Endothelial cell of umbilical vein (primary cell): ENCODE data around the gene ATCAY. TPM values are rescaled to one million over a fixed set of nuclear protein-coding genes. Genes with fewer than 3 reads are reported as not detected.

Experiments
- BruUV-seq: library from RNA; stranded (reverse); fragments of 400-500 nt; replicated peaks from 2 replicates; lab custom pipeline; 2021; lab: Mats Ljungman, UMichigan
- CTCF ChIA-PET: fragments of 300-600, 350-600 bp; sonication (Branson Sonifier 250); formaldehyde crosslinking; loops from one replicate; lab custom pipeline; 2021; ENCODE audit warnings: antibody characterized with exemption, inconsistent platforms; lab: Charles Lee
- POLR2A ChIA-PET: fragments of 300-600, 350-600 bp; sonication (Branson Sonifier 250); formaldehyde crosslinking; loops from one replicate; lab custom pipeline; 2021; ENCODE audit warnings: antibody characterized with exemption, inconsistent platforms; lab: Charles Lee
- DNase-seq: peaks from one replicate; pipeline ENCODE4 v3.0.0-alpha.2; 2011; ENCODE audit warnings: low read depth, low spot score
- FAIRE-seq: peaks from 2 replicates; lab custom pipeline; 2011; peaks lifted over from hg19 to GRCh38; lab: Jason Lieb, UNC
- H2AFZ ChIP-seq: 2 replicates; pipeline ENCODE4 v1.6.0; 2012; ENCODE audit warnings: low read depth, low read length, control low read depth, inconsistent platforms
- H3K27ac ChIP-seq: 2 replicates; pipeline ENCODE4 v1.5.1; 2011; ENCODE audit warnings: low read depth, mild to moderate bottlenecking, control low read depth, low read length, moderate library complexity; ENCODE audit not compliant: insufficient read depth
- H3K27me3 ChIP-seq, 2 experiments: 2 replicates each; pipeline versions ENCODE4 v1.6.0 to v1.6.1; 2011; ENCODE audit warnings: low read length in 2 of 2, mixed read lengths in 1 of 2; ENCODE audit not compliant: control insufficient read depth in 2 of 2, insufficient read depth in 2 of 2
- H3K36me3 ChIP-seq, 2 experiments: 2 replicates in 1 of 2; 3 replicates in 1 of 2; pipeline ENCODE4 v1.5.1; 2011; ENCODE audit warnings: low read length in 2 of 2, mild to moderate bottlenecking in 1 of 2, moderate library complexity in 1 of 2; ENCODE audit not compliant: control insufficient read depth in 2 of 2, insufficient read depth in 2 of 2; ENCODE audit errors: extremely low read depth in 1 of 2
- H3K4me1 ChIP-seq: 3 replicates; pipeline ENCODE4 v1.5.1; 2011; ENCODE audit warnings: mild to moderate bottlenecking, low read length; ENCODE audit not compliant: control insufficient read depth, insufficient read depth; ENCODE audit errors: extremely low read depth
- H3K4me2 ChIP-seq: 2 replicates; pipeline ENCODE4 v1.6.1; 2011; ENCODE audit warnings: low read length, control low read depth, mixed read lengths; ENCODE audit not compliant: insufficient read depth
- H3K4me3 ChIP-seq, 3 experiments: fragments of 200-600 bp in 1 of 3; sonication (generic), shearing (Covaris generic) in 1 of 3; replicated peaks in 1 of 3; 2 replicates each; pipeline ENCODE4 v1.5.1; 2011 to 2016; ENCODE audit warnings: control low read depth in 3 of 3, low read length in 3 of 3, mild to moderate bottlenecking in 2 of 3, inconsistent platforms in 1 of 3, low read depth in 1 of 3, moderate library complexity in 1 of 3; ENCODE audit not compliant: insufficient read depth in 1 of 3
- H3K79me2 ChIP-seq: 2 replicates; pipeline ENCODE4 v1.6.0; 2012; ENCODE audit warnings: low read length, inconsistent platforms; ENCODE audit not compliant: control insufficient read depth, insufficient read depth
- H3K9ac ChIP-seq: replicated peaks from 2 replicates; pipeline ENCODE3; 2011; ENCODE audit warnings: low read length, control low read depth; ENCODE audit not compliant: insufficient read depth; ENCODE audit errors: extremely low read depth
- H3K9me1 ChIP-seq: replicated peaks from 3 replicates; pipeline ENCODE4 v1.6.0; 2011; ENCODE audit warnings: mild to moderate bottlenecking, low read length; ENCODE audit not compliant: control insufficient read depth, insufficient read depth; ENCODE audit errors: extremely low read depth
- H3K9me3 ChIP-seq: replicated peaks from 2 replicates; pipeline ENCODE4 v1.5.1; 2012; ENCODE audit warnings: low read length, inconsistent platforms; ENCODE audit not compliant: control insufficient read depth, insufficient read depth
- H4K20me1 ChIP-seq: replicated peaks from 2 replicates; pipeline ENCODE3; 2011; ENCODE audit warnings: mild to moderate bottlenecking, low read length; ENCODE audit not compliant: control insufficient read depth, insufficient read depth; ENCODE audit errors: extremely low read depth
- EZH2 ChIP-seq: IDR thresholded peaks from 2 replicates; pipeline ENCODE4 v1.6.1; 2012; ENCODE audit warnings: borderline replicate concordance, low read depth, mild to moderate bottlenecking, moderate library complexity, low read length, inconsistent platforms; ENCODE audit not compliant: severe bottlenecking
- FOS ChIP-seq: IDR thresholded peaks from 2 replicates; pipeline ENCODE4 v1.6.1; 2011; ENCODE audit warnings: mild to moderate bottlenecking, low read length, moderate library complexity, borderline replicate concordance; ENCODE audit not compliant: insufficient read depth
- GATA2 ChIP-seq: IDR thresholded peaks from 2 replicates; pipeline ENCODE4 v1.7.0; 2011; ENCODE audit warnings: low read depth, mild to moderate bottlenecking, moderate library complexity, mixed read lengths, low read length; ENCODE audit not compliant: insufficient read length, insufficient read depth
- JUN ChIP-seq: IDR thresholded peaks from 2 replicates; pipeline ENCODE4 v1.6.1; 2011; ENCODE audit warnings: borderline replicate concordance, low read depth; ENCODE audit not compliant: insufficient read length, insufficient read depth
- MYC ChIP-seq: IDR thresholded peaks from one replicate; pipeline ENCODE4 v1.6.1; 2011; ENCODE audit warnings: mild to moderate bottlenecking, low read depth, low read length
- POLR2A ChIP-seq: IDR thresholded peaks from 2 replicates; pipeline ENCODE4 v1.6.1; 2012; ENCODE audit warnings: low read depth, mild to moderate bottlenecking, control low read depth, low read length
- POLR2AphosphoS5 ChIP-seq: IDR thresholded peaks from 2 replicates; pipeline ENCODE4 v1.6.1; 2012; ENCODE audit warnings: low read depth, mild to moderate bottlenecking, control low read depth, low read length, moderate library complexity; ENCODE audit not compliant: insufficient read depth
- dilution Hi-C: fragments of 300-500 bp; cut with MboI; formaldehyde crosslinking; loops from one replicate; pipeline ENCODE4 v1.15.0; 2019; ENCODE audit warnings: low sequenced_read_pairs; ENCODE audit not compliant: extremely low pct_ligation_motif_present
- intact Hi-C: fragments of 100-400 bp; cut with micrococcal nuclease; formaldehyde crosslinking; loops from one replicate; pipeline ENCODE4 v1.10.0; 2022
- polyA plus RNA-seq, 4 experiments: library from polyadenylated mRNA; depleted of rRNA in 3 of 4; stranded (reverse) in 3 of 4; unstranded in 1 of 4; fragments of >200 nt; gene quantifications; 2 replicates each; pipeline versions ENCODE4 v1.2.1 to v1.2.3, GENCODE V29; 2011 to 2012; ENCODE audit warnings: missing spikeins in 1 of 4
- total RNA-seq: library from RNA; stranded (reverse); gene quantifications from 2 replicates; pipeline ENCODE4 v1.2.3, GENCODE V29; 2021
- TF ChIP-seq, protein P1 (sequence below), 2 donors: IDR thresholded peaks; 1 replicate in 1 of 2; 2 replicates in 1 of 2; pipeline ENCODE4 v1.5.1; 2011; ENCODE audit warnings: low read length in 2 of 2, mild to moderate bottlenecking in 2 of 2, moderate library complexity in 2 of 2, control low read depth in 1 of 2, inconsistent platforms in 1 of 2, low read depth in 1 of 2; ENCODE audit not compliant: insufficient read depth in 1 of 2; ENCODE audit errors: extremely low read depth in 1 of 2
- TF ChIP-seq, protein P2 (sequence below): IDR thresholded peaks from 2 replicates; pipeline ENCODE4 v1.6.1; 2011; ENCODE audit not compliant: insufficient read depth, insufficient read length

ATCAY gene
- total and polyA plus RNA-seq, 2 donors (not counting 3 experiments of a cell fraction or from before 2014, with no cell fraction given) = 0.03 TPM; not detected in 1

DNA sequence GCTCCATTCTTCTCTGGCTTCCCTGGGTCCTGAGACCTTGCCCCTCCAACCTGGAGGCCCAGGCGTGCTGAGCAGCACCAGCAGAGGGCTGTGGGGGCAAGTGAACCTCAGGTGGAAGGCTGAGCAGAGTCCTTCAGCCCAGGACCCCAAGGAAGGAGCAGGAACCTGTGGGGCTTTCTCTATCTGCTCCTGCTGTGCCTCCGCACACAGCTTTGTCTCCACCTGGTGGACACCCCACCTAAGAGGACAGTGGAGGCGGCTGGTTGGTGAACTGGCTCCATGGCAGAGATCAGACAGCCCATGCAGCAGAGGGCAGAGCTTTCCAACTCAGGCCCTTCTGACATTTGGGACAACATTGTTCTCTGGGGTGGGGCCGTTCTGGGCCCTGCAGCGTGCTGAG, 31.4 kb upstream of the ATCAY start:
- Histone ChIP-seq H3K27me3 (no peaks in the 10 kb centered on the region), H2AFZ (no peak overlapping the region), H3K4me1 (no peaks in the 10 kb centered on the region), H3K27ac (no peak overlapping the region), H3K4me3 (no peak overlapping the region), H4K20me1 (no peaks in the 10 kb centered on the region), H3K4me2 (no peak overlapping the region), H3K9me3 (no peaks in the 10 kb centered on the region), H3K36me3 (no peaks in the 10 kb centered on the region), H3K9me1 (no peaks in the 10 kb centered on the region), H3K79me2 (no peaks in the 10 kb centered on the region), H3K9ac (no peak overlapping the region)
- FAIRE-seq (no peak), DNase-seq (peak; percentile 9)
- BruUV-seq = no TSS peak
- intact Hi-C loops (no loop called here), dilution Hi-C loops (no loop called here)
- CTCF ChIA-PET = interaction anchor here (0.8 to 1.5 kb wide), 5 partner anchors 9 to 291 kb away, joined by 3 to 5 read pairs (median 4); no protein-coding TSS in a partner anchor
- no peak for TF ChIP-seq JUN
- TF ChIP-seq, protein P1, sequence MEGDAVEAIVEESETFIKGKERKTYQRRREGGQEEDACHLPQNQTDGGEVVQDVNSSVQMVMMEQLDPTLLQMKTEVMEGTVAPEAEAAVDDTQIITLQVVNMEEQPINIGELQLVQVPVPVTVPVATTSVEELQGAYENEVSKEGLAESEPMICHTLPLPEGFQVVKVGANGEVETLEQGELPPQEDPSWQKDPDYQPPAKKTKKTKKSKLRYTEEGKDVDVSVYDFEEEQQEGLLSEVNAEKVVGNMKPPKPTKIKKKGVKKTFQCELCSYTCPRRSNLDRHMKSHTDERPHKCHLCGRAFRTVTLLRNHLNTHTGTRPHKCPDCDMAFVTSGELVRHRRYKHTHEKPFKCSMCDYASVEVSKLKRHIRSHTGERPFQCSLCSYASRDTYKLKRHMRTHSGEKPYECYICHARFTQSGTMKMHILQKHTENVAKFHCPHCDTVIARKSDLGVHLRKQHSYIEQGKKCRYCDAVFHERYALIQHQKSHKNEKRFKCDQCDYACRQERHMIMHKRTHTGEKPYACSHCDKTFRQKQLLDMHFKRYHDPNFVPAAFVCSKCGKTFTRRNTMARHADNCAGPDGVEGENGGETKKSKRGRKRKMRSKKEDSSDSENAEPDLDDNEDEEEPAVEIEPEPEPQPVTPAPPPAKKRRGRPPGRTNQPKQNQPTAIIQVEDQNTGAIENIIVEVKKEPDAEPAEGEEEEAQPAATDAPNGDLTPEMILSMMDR (IDR thresholded peaks at IDR 0.05; ENCODE audit: extremely low read depth in 1 of 2, insufficient read depth in 1 of 2, low read depth in 1 of 2, low read length in 2 of 2) = peak; percentile 27 to 55
- POLR2A ChIA-PET = no interaction called here

DNA sequence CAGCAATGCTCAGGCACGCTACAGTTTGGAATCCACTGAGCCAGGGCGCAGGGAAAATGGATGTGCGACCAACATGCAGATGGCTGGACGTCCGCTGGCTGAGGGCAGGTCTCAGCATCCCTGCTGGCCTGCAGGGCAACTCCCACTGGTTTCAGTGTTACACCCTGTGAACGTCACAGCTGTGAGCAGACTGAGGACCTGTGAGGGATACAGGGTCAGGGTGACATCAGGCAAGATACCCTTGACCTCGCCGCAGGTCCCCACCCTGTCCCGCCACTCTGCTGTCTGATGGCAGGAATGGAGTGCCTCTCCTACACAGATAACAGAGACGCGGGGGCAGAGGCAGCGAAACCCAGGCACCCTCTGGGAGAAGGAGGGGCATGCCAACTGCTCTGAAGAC, 30.7 kb upstream of the ATCAY start:
- dilution Hi-C loops = no loop called here
- POLR2A ChIA-PET = no interaction called here
- H3K4me3 ChIP-seq = no peak overlapping the region

More for the DNA sequence above, 30.7 kb upstream of the ATCAY start:
- no TSS peak for BruUV-seq
- intact Hi-C loops = no loop called here
- no peaks in the 10 kb centered on the region for H3K27me3 ChIP-seq
- H3K27ac ChIP-seq = no peak overlapping the region
- H3K4me1 ChIP-seq = no peaks in the 10 kb centered on the region
- no peaks in the 10 kb centered on the region for H4K20me1 ChIP-seq
- H3K4me2 ChIP-seq = no peak overlapping the region
- no peaks in the 10 kb centered on the region for H3K9me1 ChIP-seq
- no peak for FAIRE-seq
- H3K9ac ChIP-seq = no peak overlapping the region
- no peak overlapping the region for H2AFZ ChIP-seq
- DNase-seq = no peak
- H3K79me2 ChIP-seq = no peaks in the 10 kb centered on the region
- H3K36me3 ChIP-seq = no peaks in the 10 kb centered on the region
- TF ChIP-seq FOS (no peak), POLR2AphosphoS5 (no peak), GATA2 (no peak), EZH2 (no peak), MYC (no peak), POLR2A (no peak), JUN (no peak)
- TF ChIP-seq, protein P2, sequence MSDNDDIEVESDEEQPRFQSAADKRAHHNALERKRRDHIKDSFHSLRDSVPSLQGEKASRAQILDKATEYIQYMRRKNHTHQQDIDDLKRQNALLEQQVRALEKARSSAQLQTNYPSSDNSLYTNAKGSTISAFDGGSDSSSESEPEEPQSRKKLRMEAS = no peak
- TF ChIP-seq, protein P1 (IDR thresholded peaks at IDR 0.05; ENCODE audit: extremely low read depth in 1 of 2, insufficient read depth in 1 of 2, low read depth in 1 of 2, low read length in 2 of 2) = no peak
- H3K9me3 ChIP-seq = no peaks in the 10 kb centered on the region
- CTCF ChIA-PET = interaction anchor here (1.1 to 1.5 kb wide), 2 partner anchors 10 to 19 kb away, joined by 4 read pairs; no protein-coding TSS in a partner anchor
